Forelimb muscle (tissue), 1 donor: ENCODE data around the gene SLIT3. TPM values are rescaled to one million over a fixed set of nuclear protein-coding genes. Genes with fewer than 3 reads are reported as not detected.
"Not testable (repeated sequence)": the region's sequence is repeated elsewhere in the genome, so short reads cannot be mapped to it uniquely, and the experiment has no call there.

Experiments
- DNase-seq: peaks from one replicate; pipeline ENCODE4 v3.0.0-alpha.2; 2013; ENCODE audit warnings: low read depth
- polyA plus RNA-seq: library from polyadenylated mRNA; unstranded; fragments of 120-200 nt; gene quantifications from one replicate; pipeline ENCODE4 v1.2.1, GENCODE V29; 2013; ENCODE audit not compliant: insufficient read length

The SLIT3 gene
- polyA plus RNA-seq, 1 donor, result 6.8 TPM

GRCh38 chr5:169219351-169219750 is 81.6 kb downstream of the SLIT3 start:
- no peak for DNase-seq

DNA sequence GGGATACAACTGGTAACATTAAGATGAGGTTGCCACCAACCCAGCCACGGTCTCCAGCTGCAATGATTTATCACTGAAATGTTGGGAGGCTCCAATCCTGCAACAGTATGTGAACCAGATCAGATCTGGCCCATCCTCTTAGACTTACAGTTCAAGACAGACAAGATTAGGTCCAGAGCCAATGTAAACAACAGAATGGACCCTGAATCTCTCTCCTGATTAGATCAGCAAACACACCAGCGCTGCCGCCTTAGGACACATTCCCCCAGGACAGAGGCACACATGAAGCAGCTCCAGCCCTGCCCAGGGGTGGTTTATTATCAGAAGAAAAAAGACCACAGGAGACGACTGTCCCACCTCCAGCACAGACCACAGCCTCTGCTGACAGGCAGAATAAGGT is 82.1 kb downstream of the SLIT3 start:
- DNase-seq, result no peak

GRCh38 chr5:169218176-169218575 is 82.8 kb downstream of the SLIT3 start:
- no peak for DNase-seq

GRCh38 chr5:169216866-169217265 is 84.1 kb downstream of the SLIT3 start:
- no peak for DNase-seq

- no peak for DNase-seq
Observed at GRCh38 chr5:169213479-169213878, 87.5 kb downstream of the SLIT3 start.

DNA sequence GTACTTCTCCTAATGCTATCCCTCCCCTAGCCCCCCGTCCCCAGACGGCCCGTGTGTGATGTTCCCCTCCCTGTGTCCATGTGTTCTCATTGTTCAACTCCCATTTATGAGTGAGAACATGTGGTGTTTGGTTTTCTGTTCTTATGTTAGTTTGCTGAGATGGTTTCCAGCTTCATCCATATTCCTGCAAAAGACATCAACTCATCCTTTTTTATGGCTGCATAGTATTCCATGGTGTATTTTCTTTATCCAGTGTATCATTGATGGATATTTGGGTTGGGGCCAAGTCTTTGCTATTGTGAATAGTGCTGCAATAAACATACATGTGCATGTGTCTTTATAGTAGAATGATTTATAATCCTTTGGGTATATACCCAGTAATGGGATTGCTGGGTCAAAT is 89.2 kb downstream of the SLIT3 start:
- not testable (repeated sequence) for DNase-seq

- DNase-seq, result no peak
Observed at GRCh38 chr5:169204788-169205400, 96.0 kb downstream of the SLIT3 start.

DNA sequence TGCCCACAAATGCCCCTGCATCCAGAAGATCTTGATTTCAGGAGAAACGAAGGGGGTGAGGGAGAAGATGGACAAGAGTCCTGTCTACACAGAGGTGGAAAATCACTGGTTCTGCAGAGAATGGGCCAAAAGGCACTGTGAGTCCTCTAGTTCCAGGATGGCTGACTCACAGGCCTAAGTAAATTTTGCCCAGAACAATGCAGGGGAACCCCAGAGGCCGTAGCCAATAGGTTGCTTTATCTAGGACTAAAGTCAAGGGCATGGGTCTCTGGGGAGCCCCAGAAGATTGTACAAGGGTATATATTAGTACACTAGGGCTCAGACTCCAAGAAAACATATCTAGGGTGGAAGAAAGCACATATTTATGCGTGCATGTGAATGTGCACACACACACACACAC is 98.0 kb downstream of the SLIT3 start:
- no peak for DNase-seq

DNA sequence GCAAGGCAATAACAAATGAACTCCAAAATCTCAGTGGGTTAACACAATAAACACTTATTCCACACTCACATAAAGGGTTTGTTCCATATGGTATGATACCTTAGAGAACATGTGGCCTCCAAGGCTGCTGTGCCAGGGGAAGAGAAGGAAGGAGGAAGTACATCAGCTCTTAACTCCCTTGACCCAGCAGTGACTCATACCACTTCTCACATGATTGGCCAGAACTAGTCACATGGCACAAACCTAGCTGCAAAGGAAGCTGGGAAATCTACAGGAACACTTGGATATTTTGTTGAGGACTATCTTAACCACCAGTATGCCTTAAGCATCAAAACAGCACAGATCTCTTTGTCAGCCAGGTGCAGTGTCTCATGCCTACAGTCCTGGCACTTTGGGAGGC is 99.3 kb downstream of the SLIT3 start:
- no peak for DNase-seq

DNA sequence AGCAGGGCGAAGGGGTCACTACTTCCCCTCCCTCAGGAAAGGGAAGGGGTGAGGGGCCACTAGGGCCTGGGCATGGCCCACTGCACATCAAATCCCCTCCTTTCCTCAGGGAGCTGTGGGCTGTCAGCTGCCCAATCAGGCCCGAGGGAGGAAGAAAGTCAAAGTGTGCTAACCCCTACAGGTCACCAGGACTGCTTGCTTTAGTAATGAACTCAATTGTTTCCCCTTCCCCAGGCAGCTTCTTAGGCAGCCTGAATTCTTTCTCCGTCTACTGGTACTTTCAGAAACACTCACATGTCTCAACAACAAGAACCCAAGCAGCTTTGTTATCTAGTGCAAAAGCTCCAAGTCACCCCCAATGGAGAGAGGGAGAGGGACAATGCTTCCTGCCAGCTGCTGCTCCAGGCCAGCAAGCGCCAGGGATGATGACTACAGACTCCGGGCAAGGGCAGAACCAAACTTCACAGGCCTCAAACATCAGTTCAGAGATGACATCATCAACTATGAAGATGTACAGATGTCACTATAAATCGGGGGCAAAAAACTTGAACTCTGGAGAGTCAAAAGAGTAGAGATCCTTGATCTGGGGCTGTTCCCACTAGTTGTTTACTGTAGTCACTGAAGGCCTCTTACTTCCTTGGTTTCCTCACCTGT is 100.7 kb downstream of the SLIT3 start:
- no peak for DNase-seq

- DNase-seq, result no peak
Observed at GRCh38 chr5:169197343-169197742, 103.6 kb downstream of the SLIT3 start.

- DNase-seq, result no peak
Observed at GRCh38 chr5:169196059-169196458, 104.9 kb downstream of the SLIT3 start.

- DNase-seq, result no peak
Observed at GRCh38 chr5:169195601-169196000, 105.3 kb downstream of the SLIT3 start.

- no peak for DNase-seq
Observed at GRCh38 chr5:169192536-169192935, 108.4 kb downstream of the SLIT3 start.

- DNase-seq, result no peak
Observed at GRCh38 chr5:169190849-169191248, 110.1 kb downstream of the SLIT3 start.

DNA sequence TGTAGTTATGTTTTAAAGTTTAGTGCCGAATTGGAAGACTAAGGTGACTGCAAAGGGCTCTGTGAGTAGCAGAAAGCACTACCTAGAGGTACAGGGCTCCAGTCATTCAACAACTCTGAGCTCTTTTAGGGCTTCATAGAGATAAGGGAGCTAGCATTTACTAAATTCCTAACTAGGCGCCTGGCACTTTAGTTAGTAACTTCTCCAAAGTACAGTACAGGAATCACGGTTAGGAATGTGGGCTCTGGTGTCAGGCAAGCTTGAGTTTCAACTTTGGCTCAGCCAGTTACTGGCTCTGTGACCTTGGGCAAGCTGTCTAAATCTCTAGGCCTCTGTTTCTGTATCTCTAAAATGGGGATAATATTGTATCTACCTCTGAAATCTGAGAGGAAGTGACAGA is 115.3 kb downstream of the SLIT3 start:
- DNase-seq, result no peak

- no peak for DNase-seq
Observed at GRCh38 chr5:169183576-169183975, 117.4 kb downstream of the SLIT3 start.

DNA sequence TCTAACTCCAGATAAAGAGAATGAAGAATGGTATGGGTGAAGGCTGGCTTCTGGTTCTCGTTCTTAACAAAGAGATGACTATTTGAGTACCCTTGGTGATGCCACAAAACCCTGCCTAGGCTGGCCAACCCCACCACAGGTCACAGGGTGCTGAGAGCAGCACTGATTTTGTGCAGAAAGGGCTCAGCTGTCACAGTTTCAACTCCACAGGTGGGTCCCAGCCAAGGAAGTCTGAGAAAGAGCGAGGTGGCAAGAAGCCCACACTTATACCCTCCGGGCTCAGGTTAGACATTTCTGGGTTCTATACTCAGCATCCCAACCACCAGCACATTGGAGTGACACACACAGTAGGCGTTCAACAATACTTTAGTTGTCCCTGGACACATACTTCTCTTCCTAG is 118.1 kb downstream of the SLIT3 start:
- DNase-seq, result no peak

DNA sequence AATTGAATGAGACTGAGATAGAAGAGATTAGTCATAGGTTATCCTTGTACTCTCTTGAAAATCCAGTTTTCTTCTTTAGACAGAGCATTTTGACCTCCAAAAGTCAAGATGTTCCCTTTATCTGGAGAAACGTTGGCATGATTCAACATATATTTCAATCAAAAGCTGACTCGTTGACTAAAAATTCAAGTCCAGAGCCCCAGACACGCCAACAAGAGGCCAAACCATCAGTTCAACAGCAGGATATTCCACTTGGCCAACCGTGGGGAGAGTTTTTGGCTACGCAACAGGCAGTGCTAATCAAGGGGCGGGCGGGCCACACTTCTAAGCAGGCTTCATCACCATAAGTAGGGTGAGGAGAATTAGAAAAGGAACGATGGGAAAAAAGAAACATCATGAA is 119.1 kb downstream of the SLIT3 start:
- DNase-seq, result no peak

GRCh38 chr5:169178754-169179153 is 122.2 kb downstream of the SLIT3 start:
- no peak for DNase-seq

DNA sequence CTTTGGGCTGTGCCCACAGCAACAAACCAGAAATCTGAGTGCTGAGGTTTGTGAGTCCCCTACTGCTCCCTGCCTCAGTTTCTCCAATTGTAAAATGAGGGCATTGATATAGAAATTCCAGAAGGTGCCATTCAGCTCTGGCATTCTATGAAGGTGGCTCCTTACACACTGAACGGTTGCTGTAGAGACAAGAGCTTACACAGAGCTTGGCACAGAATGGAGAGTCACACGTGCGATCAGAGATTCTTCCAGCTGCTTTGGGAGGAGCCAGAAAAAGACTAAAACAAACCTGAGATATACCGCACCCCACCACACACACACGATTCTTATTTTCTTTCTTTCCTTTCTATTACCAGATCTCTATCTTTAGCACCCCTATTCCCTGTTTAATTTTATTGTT is 122.7 kb downstream of the SLIT3 start:
- DNase-seq, result no peak

DNA sequence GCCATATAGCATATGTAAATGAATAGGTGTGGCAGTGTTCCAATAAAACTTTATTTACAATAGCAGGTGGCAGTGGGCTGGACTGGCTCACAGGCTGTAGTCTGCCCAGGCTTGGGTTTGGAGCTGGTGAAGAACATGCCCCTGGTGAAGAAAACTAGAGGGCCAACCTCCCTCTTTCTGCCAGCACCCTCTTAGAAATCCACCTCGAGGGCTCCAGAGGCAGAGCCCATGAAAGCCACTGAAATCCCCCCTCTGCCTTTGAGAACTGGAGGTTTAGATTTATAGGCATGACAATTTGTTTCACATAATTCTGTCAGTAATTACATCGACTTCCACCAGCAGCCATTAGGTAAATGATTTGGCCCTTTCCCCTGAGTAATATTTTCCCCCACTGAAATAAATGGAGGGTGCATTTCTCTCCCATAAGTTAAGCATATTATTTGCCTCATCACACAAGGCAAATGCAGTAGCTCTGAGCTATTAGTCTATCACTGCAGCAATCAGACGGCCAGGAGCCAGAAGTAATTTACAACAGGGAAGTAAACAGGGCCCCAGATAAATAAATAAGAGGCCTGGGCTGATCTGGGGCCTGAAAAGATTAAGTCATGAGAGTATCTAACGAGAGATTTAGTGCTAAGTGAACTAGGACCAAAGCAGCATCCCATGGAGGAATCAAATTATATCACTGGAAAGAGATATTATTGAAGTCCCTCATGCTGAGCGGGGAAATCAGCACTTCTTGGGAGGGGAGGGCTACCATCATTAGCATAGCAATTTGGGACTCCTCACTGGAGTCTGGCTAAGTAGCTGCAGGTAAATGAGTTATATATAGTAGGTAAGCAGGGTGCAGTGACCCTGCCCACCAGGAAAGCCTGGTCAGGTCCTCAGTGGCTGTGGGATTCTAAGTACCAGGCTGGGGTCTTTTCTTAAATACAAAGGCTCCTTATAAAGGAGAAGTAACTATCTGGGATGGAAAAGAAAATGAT is 123.9 kb downstream of the SLIT3 start:
- DNase-seq, result no peak

DNA sequence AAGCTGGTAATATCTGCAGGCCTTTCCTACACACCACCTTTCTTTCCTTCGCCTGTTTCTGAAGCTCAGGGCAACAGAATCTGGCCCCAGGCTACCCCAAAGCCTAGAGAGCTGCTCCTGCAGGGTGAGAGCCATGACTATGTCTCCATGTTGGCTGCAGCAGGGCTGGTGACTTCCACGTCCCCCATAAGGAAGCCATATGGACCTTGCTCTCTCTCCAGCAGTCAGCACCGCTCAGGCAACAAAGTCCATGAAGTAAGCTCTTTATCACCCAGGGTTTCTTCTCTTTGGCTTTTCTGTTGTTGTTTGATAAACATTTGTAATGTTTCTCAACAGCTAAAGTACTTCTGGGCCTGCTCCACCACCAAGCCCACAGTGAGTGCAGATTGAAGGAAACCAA is 125.2 kb downstream of the SLIT3 start:
- no peak for DNase-seq
